Muscle layer of duodenum (tissue), 2 donors: ENCODE measurements around the gene FHAD1.
"Not testable (repeated sequence)": the region's sequence is repeated elsewhere in the genome, so short reads cannot be mapped to it uniquely, and the experiment has no call there.

Experiments
- H3K27ac ChIP-seq: one replicate; pipeline ENCODE4 v1.7.0; 2013; ENCODE audit warnings: mild to moderate bottlenecking, low read length
- H3K27me3 ChIP-seq: one replicate; pipeline ENCODE4 v1.7.0; 2013; ENCODE audit warnings: low read depth, mild to moderate bottlenecking, control low read depth, low read length
- H3K36me3 ChIP-seq, 2 donors: one replicate each; pipeline ENCODE4 v1.7.0; 2013; ENCODE audit warnings: low read length in 2 of 2, control low read depth in 1 of 2, mild to moderate bottlenecking in 1 of 2; ENCODE audit not compliant: insufficient read depth in 2 of 2, control insufficient read depth in 1 of 2
- H3K4me1 ChIP-seq, 2 donors: one replicate each; pipeline ENCODE4 v1.7.0; 2013; ENCODE audit warnings: low read length in 2 of 2, mild to moderate bottlenecking in 2 of 2, control low read depth in 1 of 2, moderate library complexity in 1 of 2; ENCODE audit not compliant: insufficient read depth in 2 of 2, control insufficient read depth in 1 of 2
- H3K4me3 ChIP-seq, 2 donors: one replicate each; pipeline ENCODE4 v1.7.0; 2013; ENCODE audit warnings: low read length in 2 of 2, low read depth in 1 of 2, mild to moderate bottlenecking in 1 of 2
- H3K9me3 ChIP-seq, 2 donors: one replicate each; pipeline ENCODE4 v1.7.0; 2013; ENCODE audit warnings: low read length in 2 of 2, control low read depth in 1 of 2, mild to moderate bottlenecking in 1 of 2; ENCODE audit not compliant: control insufficient read depth in 1 of 2
- donor health status: healthy.

FHAD1 gene

DNA sequence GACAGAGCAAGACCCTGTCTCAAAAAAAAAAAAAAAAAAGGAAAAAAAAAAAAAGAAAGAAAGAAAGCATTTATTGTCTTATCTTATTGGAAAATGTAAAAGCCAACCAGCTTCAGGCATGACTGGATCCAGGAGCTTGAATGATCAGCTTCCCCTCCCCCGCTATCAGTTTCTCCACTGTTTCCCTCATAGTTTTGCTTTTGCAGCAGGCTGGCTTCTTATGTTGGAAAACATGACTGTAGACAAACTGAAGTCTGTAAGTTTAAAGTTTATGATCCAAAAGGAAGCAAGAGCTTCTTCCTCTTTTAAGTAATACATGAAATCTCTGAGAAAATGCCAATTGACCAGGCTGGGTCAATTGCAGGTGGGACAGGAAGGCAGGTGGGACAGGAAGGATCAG lies 52.2 kb downstream of the FHAD1 start:
- no peaks in the 10 kb centered on the region for H3K27me3 ChIP-seq
- H3K9me3 ChIP-seq = no peaks in the 10 kb centered on the region
- H3K27ac ChIP-seq = no peak overlapping the region
- H3K4me3 ChIP-seq = no peak overlapping the region
- H3K36me3 ChIP-seq = no peaks in the 10 kb centered on the region
- H3K4me1 ChIP-seq = no peaks in the 10 kb centered on the region

DNA sequence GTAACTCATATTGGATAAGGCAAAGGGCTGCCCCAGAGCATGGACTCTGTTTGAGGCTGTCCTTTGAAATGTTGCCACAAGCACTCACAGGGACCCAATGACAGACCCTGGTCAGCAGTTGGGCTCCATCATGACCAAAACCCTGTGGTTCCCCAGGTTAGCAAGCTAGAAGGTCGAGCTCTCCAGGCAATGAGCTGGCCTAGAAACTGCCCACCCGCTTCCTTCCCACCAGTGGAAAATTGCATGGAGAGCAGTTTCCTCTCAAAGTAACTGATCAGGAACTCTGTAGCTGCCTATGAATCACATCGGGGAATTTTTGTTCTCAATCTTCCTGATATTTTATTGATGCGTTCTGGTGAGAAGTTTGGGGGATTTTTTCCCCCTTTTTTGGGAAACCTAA lies 52.8 kb downstream of the FHAD1 start:
- no peak overlapping the region for H3K4me3 ChIP-seq
- no peaks in the 10 kb centered on the region for H3K36me3 ChIP-seq
- peaks cover 0 to 4% of the 10 kb centered on the region in 2 donors for H3K4me1 ChIP-seq
- H3K27ac ChIP-seq = no peak overlapping the region
- H3K27me3 ChIP-seq = no peaks in the 10 kb centered on the region
- no peaks in the 10 kb centered on the region for H3K9me3 ChIP-seq

DNA sequence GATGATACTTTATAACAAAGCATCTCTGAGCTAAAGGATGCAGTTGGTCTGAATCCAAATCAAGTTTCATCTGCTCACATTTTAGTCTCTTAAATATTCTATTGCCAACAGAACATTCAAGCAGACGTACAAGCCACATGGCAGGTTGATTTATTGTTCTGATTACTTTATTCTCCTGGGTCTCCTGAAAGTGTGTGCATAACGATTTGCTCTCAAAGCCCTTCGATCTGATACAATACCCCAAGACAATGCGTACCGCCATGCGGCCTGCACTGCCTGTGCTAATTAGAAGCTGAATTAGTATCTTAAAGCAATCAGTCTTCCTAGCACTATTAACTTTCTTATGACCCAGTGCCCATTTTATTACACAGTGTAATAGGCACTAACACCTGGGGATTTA lies 56.9 kb downstream of the FHAD1 start:
- H3K4me3 ChIP-seq = no peak overlapping the region
- H3K27me3 ChIP-seq = no peaks in the 10 kb centered on the region
- no peaks in the 10 kb centered on the region for H3K9me3 ChIP-seq
- peaks cover 0 to 4% of the 10 kb centered on the region in 2 donors for H3K4me1 ChIP-seq
- H3K36me3 ChIP-seq = no peaks in the 10 kb centered on the region
- no peak overlapping the region for H3K27ac ChIP-seq

DNA sequence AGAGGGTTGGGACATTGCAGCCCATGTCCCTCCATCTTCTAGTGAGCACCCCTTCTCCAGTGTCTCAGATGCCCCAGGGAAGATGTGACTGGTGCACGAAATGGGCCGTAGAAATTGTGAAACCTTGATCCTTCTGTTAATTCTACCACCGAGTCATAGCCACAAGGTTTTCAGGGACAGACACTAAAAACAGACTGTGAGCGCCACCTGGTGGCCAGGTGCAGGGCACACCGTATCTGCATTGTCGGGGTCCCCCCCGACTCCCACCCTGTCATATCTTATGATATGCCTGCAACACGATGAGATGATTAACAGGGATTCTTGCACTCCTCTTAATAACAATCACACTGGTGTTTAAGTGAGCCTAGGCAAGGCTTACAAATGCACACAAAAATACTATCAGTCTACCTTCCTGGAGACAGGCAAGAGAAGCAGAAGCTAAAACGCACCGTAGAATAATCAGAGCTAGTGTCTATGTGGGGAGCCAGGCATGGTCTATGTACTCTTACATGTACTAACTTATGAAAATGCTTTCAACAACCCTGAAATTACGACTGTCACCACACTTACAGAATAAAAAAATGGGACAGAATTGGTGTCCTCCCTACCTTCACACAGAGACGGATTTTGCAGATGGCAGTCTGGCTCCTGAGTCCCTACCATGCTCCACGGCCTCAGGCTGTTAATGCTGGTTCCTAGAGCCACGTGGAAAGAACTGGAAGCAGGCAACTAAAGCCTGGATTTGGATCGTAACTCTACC lies 57.9 kb downstream of the FHAD1 start:
- H3K27me3 ChIP-seq = no peaks in the 10 kb centered on the region
- no peak overlapping the region for H3K27ac ChIP-seq
- H3K4me1 ChIP-seq = peaks cover 0 to 4% of the 10 kb centered on the region in 2 donors
- no peaks in the 10 kb centered on the region for H3K9me3 ChIP-seq
- no peak overlapping the region for H3K4me3 ChIP-seq
- H3K36me3 ChIP-seq = no peaks in the 10 kb centered on the region

DNA sequence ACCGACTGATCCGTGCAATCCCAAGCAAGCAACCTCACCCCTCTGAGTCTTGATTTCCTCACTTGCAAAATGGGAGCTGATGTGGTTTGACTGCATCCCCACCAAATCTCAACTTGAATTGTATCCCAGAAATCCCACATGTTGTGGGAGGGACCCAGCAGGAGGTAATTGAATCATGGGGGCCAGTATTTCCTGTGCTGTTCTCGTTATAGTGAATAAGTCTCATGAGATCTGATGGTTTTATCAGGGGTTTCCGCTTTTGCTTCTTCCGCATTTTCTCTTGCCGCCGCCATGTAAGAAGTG lies 58.4 kb downstream of the FHAD1 start:
- no peak overlapping the region for H3K4me3 ChIP-seq
- H3K36me3 ChIP-seq = no peaks in the 10 kb centered on the region
- no peaks in the 10 kb centered on the region for H3K9me3 ChIP-seq
- peaks cover 0 to 4% of the 10 kb centered on the region in 2 donors for H3K4me1 ChIP-seq
- H3K27me3 ChIP-seq = no peaks in the 10 kb centered on the region
- no peak overlapping the region for H3K27ac ChIP-seq

DNA sequence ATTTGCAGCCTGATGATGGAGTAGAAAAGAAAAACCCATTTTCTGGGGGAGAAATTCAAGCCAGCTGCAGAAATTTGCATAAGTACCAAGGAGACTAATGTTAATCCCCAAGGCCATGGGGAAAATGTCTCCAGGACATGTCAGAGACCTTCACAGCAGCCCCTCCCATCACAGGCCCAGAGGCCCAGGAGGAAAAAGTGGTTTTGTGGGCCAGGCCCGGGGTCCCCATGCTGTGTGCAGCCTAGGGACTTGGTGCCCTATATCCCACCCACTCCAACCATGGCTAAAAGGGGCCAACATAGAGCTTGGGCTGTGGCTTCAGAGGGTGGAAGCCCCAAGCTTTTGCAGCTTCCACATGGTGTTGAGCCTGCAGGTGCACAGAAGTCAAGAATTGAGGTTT lies 59.3 kb downstream of the FHAD1 start:
- H3K36me3 ChIP-seq, H3K27ac ChIP-seq, H3K27me3 ChIP-seq, H3K4me1 ChIP-seq, H3K4me3 ChIP-seq, H3K9me3 ChIP-seq: not testable (repeated sequence)

DNA sequence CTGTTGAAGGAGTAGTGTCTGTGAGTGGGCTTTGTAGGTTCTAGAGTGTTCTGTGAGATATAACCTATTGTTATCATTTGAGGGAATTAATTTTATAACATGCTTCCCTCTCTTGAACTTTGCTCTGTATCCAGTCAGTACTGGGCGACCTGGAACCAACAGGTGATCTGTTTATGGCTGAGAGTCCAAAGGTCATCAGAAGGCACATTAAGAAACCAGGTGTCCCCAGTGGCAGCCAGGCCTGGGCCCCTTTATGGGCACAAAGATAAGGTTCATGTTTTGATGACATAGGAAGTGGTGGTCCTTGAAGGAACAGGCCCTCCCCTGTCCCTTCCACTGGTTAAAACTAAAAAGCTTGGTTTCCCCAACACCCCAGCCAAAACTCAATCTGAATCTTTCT lies 61.1 kb downstream of the FHAD1 start:
- Histone ChIP-seq H3K27me3 (no peaks in the 10 kb centered on the region), H3K4me1 (peaks cover 0 to 4% of the 10 kb centered on the region in 2 donors), H3K36me3 (no peaks in the 10 kb centered on the region), H3K4me3 (no peak overlapping the region), H3K9me3 (peaks cover 0 to 8% of the 10 kb centered on the region in 2 donors), H3K27ac (peak overlapping the region; percentile 40)

DNA sequence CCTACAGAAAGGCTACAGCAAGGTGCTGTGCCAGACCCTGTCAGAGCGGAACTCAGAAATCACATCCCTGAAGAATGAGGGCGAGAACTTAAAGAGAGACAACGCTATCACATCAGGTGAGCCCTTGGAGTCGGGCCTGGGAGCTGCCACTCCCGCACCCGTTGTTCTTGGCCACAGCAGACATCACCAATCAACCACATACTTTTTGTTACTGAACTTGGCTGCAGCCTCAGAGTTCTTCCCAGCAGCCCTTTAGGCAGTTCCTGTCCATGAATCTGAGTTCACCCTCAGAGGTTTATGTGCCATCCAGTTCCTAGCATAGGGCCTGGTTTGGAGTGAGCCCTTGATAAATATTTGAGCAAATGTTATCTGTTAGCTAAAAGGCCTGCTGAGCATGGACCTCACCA lies 61.6 kb downstream of the FHAD1 start:
- no peaks in the 10 kb centered on the region for H3K27me3 ChIP-seq
- H3K4me3 ChIP-seq = no peak overlapping the region
- H3K36me3 ChIP-seq = no peaks in the 10 kb centered on the region
- H3K27ac ChIP-seq = peak overlapping the region; percentile 40
- peaks cover 0 to 4% of the 10 kb centered on the region in 2 donors for H3K4me1 ChIP-seq
- peaks cover 0 to 8% of the 10 kb centered on the region in 2 donors for H3K9me3 ChIP-seq

DNA sequence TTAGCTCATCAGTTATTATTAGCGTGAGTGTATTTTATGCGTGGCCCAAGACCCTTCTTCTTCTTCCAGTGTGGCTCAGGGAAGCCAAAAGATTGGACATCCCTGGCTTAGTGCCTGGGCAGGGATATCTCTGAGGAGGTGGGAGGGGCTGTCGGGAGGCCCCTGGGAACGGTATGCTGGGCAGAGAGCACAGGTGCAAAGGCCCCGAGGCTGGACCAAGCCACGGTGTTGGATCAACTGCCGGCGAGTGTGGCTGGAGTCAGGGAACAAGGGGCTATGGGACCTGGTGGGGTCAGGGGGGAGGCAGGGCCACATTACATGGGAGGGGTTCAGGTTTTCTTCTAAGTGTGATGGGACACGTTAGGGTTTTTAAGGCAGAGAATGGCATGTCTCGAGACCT lies 62.7 kb downstream of the FHAD1 start:
- H3K27ac ChIP-seq = no peak overlapping the region
- H3K4me3 ChIP-seq = no peak overlapping the region
- peaks cover 0 to 8% of the 10 kb centered on the region in 2 donors for H3K9me3 ChIP-seq
- no peaks in the 10 kb centered on the region for H3K27me3 ChIP-seq
- peaks cover 0 to 1% of the 10 kb centered on the region in 2 donors for H3K4me1 ChIP-seq
- no peaks in the 10 kb centered on the region for H3K36me3 ChIP-seq

DNA sequence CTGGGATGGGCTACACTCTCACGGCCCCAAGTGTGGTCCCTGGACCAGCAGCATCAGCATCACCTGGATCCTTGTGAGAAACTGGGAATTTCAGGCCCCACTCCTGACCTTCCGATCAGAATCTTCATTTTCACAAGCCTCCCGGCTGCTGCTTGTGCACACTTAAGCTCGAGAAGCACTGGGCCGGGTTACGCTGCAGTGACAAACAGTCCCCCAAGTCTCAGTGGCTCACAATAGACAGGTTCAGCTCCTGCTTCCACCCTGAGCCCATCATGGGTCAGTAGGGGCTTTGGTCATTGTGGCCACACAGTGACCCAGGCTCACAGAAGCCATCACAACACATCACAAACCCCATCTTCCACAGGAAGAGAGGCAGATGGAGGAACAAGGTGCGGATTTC lies 63.5 kb downstream of the FHAD1 start:
- no peak overlapping the region for H3K27ac ChIP-seq

DNA sequence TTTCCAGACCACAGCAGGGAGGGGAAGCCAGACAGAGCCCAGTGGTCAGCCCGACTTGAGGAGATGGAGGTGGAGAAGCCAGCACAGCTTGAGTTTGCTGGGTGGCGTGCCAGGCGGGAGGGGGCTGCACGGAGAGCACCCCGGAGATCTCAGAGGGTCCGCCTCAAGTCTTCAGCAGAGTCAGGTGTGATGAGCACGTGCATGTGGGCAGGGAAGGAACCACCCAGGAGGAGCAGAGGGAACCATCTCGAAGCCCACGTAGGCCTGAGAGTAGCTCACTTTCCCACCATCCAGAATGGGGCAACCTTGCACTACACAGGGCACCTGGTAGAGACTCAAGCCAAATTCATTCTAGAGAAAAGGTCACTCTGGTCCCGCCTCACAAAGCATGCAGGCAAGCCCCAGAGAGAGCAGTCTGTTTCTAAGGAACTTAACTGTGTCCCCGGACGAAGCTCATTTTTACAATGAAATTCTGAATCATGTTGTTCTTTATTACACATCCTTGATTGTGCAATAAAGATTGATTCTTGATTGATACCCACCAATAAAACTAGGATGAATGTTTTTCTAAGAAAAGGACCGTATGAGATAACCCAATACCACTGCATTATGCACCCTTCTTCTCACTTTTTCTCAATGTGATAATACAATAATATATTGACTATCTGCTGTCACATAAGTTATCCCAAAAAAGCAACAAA lies 64.2 kb downstream of the FHAD1 start:
- Histone ChIP-seq H3K4me3 (no peak overlapping the region), H3K36me3 (no peaks in the 10 kb centered on the region), H3K9me3 (peaks cover 0 to 8% of the 10 kb centered on the region in 2 donors), H3K27ac (no peak overlapping the region), H3K27me3 (no peaks in the 10 kb centered on the region), H3K4me1 (no peaks in the 10 kb centered on the region)

More for the DNA sequence above, 63.5 kb downstream of the FHAD1 start:
- Histone ChIP-seq H3K4me3 (no peak overlapping the region), H3K9me3 (peaks cover 0 to 8% of the 10 kb centered on the region in 2 donors), H3K4me1 (no peaks in the 10 kb centered on the region), H3K27me3 (no peaks in the 10 kb centered on the region), H3K36me3 (no peaks in the 10 kb centered on the region)

DNA sequence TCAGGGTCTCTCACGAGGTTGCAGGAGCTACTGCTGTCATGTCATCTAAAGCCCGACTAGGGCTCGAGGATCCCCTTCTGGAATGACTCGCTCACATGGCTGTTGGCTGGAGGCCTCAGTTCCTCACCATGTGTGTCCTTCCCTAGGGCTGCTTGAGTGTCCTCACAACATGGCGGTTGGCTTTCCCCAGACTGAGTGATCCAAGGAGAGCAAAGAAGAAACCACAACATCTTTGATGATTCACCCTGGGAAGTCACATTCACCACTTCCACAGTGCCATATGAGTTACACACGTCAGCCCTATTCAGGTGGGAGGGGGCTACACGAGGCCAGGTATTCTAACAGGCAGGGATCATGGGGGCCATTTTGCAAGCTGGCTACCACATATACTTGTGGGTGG lies 64.9 kb downstream of the FHAD1 start:
- H3K9me3 ChIP-seq = peaks cover 0 to 8% of the 10 kb centered on the region in 2 donors
- no peaks in the 10 kb centered on the region for H3K4me1 ChIP-seq
- no peaks in the 10 kb centered on the region for H3K27me3 ChIP-seq
- no peak overlapping the region for H3K4me3 ChIP-seq
- H3K27ac ChIP-seq = no peak overlapping the region
- H3K36me3 ChIP-seq = no peaks in the 10 kb centered on the region
